Smooth muscle cell (in vitro differentiated cells): Measurements from ENCODE around the gene MYOZ2. TPM values are rescaled to one million over a fixed set of nuclear protein-coding genes. Genes with fewer than 3 reads are reported as not detected.

Experiments
- DNase-seq: peaks from one replicate; lab custom pipeline; 2025; ENCODE audit not compliant: unreplicated experiment; lab: John Stamatoyannopoulos, UW
- H2AFZ ChIP-seq: fragments of 200-600 bp; sonication (generic); 2 replicates; pipeline ENCODE4 v1.6.0; 2016; ENCODE audit warnings: antibody characterized with exemption, low read depth, mild to moderate bottlenecking
- H3F3A ChIP-seq: fragments of 200-600 bp; sonication (generic); 2 replicates; pipeline ENCODE4 v1.6.0; 2017; ENCODE audit warnings: antibody characterized with exemption, low read depth
- H3K27ac ChIP-seq: fragments of 200-600 bp; sonication (generic); 2 replicates; pipeline ENCODE4 v1.5.1; 2016; ENCODE audit warnings: low read depth, mild to moderate bottlenecking
- H3K27me3 ChIP-seq: fragments of 200-600 bp; sonication (generic); 2 replicates; pipeline ENCODE4 v1.6.1; 2016; ENCODE audit warnings: low read depth, mild to moderate bottlenecking
- H3K36me3 ChIP-seq: fragments of 200-600 bp; sonication (generic); 2 replicates; pipeline ENCODE4 v1.5.1; 2016; ENCODE audit warnings: low read depth
- H3K4me1 ChIP-seq: fragments of 200-600 bp; sonication (generic); 2 replicates; pipeline ENCODE4 v1.5.1; 2016; ENCODE audit warnings: low read depth
- H3K4me2 ChIP-seq: fragments of 200-600 bp; sonication (generic); 2 replicates; pipeline ENCODE4 v1.6.0; 2016; ENCODE audit warnings: mild to moderate bottlenecking
- H3K4me3 ChIP-seq: fragments of 200-600 bp; sonication (generic); 2 replicates; pipeline ENCODE4 v1.5.1; 2016; ENCODE audit warnings: mild to moderate bottlenecking
- H3K79me2 ChIP-seq: fragments of 200-600 bp; sonication (generic); 2 replicates; pipeline ENCODE4 v1.6.0; 2016; ENCODE audit warnings: low read depth, mild to moderate bottlenecking
- H3K9ac ChIP-seq: fragments of 200-600 bp; sonication (generic); 2 replicates; pipeline ENCODE4 v1.6.0; 2016; ENCODE audit warnings: low read depth
- H3K9me3 ChIP-seq: fragments of 200-600 bp; sonication (generic); replicated peaks from 2 replicates; pipeline ENCODE4 v1.5.1; 2016; ENCODE audit warnings: low read depth
- H4K20me1 ChIP-seq: fragments of 200-600 bp; sonication (generic); 2 replicates; pipeline ENCODE4 v1.6.0; 2016; ENCODE audit warnings: low read depth
- WGBS: methylation state at CpG from one replicate; pipeline ENCODE4 v1.1.7; 2016; ENCODE audit warnings: low lambda C conversion rate; 5-methylcytosine and 5-hydroxymethylcytosine counted together
- polyA plus RNA-seq: library from polyadenylated mRNA; unstranded; fragments of >200 nt; fragmentation: Nextera tagmentation; extraction: Ambion mirVana; gene quantifications from 2 replicates; pipeline ENCODE4 v1.2.1, GENCODE V29; 2016
- total RNA-seq: library from RNA; depleted of rRNA; stranded (reverse); fragments of >200 nt; gene quantifications from 2 replicates; pipeline ENCODE4 v1.2.3, GENCODE V29; 2014
- TF ChIP-seq, protein P1 (sequence below): fragments of 200-600 bp; sonication (generic); IDR thresholded peaks from 2 replicates; pipeline ENCODE4 v1.5.1; 2017; ENCODE audit warnings: borderline replicate concordance, mild to moderate bottlenecking, antibody characterized with exemption; ENCODE audit not compliant: insufficient read depth, poor library complexity, severe bottlenecking

The MYOZ2 gene
- total and polyA plus RNA-seq, 2 experiments from 2014 or later: not detected

DNA sequence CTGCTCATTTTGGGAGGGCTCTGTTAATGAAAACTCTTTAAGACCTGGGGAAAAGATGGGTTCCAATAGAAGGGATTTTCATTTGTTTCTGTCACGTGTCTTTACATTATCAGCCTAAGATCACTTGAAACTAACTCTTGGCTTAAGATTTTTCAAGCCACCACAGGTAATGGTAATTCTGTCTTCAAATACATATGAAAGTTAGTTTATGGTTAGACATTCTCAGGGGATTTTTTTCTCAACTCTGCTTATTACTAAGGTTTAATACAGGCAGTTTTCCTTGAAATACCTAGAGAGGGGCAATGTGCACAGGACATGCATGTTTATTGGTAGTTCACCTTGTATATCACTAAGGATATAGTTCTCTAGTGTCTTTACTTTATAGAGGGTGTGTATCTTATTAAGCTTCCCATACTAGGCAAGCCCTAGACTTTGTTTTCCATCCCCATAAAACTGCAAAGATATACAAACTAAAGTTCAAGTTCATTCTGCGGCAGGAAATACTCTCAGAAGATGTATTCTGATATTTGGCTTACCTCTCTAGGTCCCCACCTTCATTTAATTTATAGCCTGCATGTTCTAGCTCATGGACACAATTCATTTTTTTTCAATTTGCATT is 38.2 kb upstream of the MYOZ2 start:
- Histone ChIP-seq H3K9me3 (no peaks in the 10 kb centered on the region), H3K4me1 (no peaks in the 10 kb centered on the region), H3K79me2 (no peaks in the 10 kb centered on the region), H3F3A (no peaks in the 10 kb centered on the region), H3K4me2 (no peak overlapping the region), H3K36me3 (no peaks in the 10 kb centered on the region), H4K20me1 (no peaks in the 10 kb centered on the region), H3K4me3 (no peak overlapping the region), H3K9ac (no peak overlapping the region), H2AFZ (no peak overlapping the region), H3K27ac (no peak overlapping the region), H3K27me3 (no peaks in the 10 kb centered on the region)
- 93% methylated on average over 2 of the region's 2 CpGs for WGBS
- TF ChIP-seq, protein P1, sequence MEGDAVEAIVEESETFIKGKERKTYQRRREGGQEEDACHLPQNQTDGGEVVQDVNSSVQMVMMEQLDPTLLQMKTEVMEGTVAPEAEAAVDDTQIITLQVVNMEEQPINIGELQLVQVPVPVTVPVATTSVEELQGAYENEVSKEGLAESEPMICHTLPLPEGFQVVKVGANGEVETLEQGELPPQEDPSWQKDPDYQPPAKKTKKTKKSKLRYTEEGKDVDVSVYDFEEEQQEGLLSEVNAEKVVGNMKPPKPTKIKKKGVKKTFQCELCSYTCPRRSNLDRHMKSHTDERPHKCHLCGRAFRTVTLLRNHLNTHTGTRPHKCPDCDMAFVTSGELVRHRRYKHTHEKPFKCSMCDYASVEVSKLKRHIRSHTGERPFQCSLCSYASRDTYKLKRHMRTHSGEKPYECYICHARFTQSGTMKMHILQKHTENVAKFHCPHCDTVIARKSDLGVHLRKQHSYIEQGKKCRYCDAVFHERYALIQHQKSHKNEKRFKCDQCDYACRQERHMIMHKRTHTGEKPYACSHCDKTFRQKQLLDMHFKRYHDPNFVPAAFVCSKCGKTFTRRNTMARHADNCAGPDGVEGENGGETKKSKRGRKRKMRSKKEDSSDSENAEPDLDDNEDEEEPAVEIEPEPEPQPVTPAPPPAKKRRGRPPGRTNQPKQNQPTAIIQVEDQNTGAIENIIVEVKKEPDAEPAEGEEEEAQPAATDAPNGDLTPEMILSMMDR: no peak
- DNase-seq: no peak

- no peaks in the 10 kb centered on the region for H3K4me1 ChIP-seq
- no peak overlapping the region for H3K9ac ChIP-seq
- no peak overlapping the region for H3K27ac ChIP-seq
- H3K27me3 ChIP-seq: no peaks in the 10 kb centered on the region
- no peak overlapping the region for H2AFZ ChIP-seq
- no peaks in the 10 kb centered on the region for H4K20me1 ChIP-seq
- H3K36me3 ChIP-seq: no peaks in the 10 kb centered on the region
- no peak overlapping the region for H3K4me3 ChIP-seq
- H3F3A ChIP-seq: no peaks in the 10 kb centered on the region
- TF ChIP-seq, protein P1: no peak
- no peaks in the 10 kb centered on the region for H3K79me2 ChIP-seq
- WGBS: 97% methylated on average over 1 of the region's 1 CpG
- no peak overlapping the region for H3K4me2 ChIP-seq
- H3K9me3 ChIP-seq: no peaks in the 10 kb centered on the region
- DNase-seq: no peak
Observed at GRCh38 chr4:119098306-119098705, 37.3 kb upstream of the MYOZ2 start.

DNA sequence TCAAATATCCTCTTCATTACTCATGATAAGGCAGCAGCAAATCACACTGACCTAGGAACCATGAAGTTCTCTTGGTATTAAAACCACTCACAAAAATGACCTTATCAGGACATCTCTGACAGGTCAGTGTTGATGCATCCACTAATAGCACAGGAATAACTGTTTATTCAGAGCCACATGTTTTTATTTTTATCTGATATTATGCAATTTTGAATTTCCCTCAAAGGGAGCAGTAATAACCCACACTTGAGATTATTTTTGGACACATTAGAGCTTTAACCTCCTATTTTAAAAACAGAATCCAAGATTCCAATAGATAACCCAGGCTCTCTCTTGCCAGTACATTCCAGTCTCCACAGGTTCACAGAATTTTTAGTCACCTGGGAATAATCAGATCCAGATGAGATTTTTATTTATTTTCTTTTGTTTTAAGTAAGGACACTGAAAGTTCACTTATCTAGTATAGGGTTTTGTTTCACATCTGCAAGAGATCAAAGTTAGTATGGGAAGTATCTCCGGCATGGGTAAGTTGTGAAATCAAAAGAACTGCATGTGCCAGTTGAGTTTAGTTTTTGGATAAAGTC is 36.3 kb upstream of the MYOZ2 start:
- Histone ChIP-seq H3K36me3 (no peaks in the 10 kb centered on the region), H4K20me1 (no peaks in the 10 kb centered on the region), H3F3A (no peaks in the 10 kb centered on the region), H2AFZ (no peak overlapping the region), H3K9me3 (no peaks in the 10 kb centered on the region), H3K27ac (no peak overlapping the region), H3K4me3 (no peak overlapping the region), H3K9ac (no peak overlapping the region), H3K4me2 (peak overlapping the region; percentile 6), H3K79me2 (no peaks in the 10 kb centered on the region), H3K27me3 (no peaks in the 10 kb centered on the region), H3K4me1 (peaks cover 3% of the 10 kb centered on the region)
- no peak for DNase-seq
- WGBS: 32% methylated on average over 1 of the region's 1 CpG
- TF ChIP-seq, protein P1: no peak

DNA sequence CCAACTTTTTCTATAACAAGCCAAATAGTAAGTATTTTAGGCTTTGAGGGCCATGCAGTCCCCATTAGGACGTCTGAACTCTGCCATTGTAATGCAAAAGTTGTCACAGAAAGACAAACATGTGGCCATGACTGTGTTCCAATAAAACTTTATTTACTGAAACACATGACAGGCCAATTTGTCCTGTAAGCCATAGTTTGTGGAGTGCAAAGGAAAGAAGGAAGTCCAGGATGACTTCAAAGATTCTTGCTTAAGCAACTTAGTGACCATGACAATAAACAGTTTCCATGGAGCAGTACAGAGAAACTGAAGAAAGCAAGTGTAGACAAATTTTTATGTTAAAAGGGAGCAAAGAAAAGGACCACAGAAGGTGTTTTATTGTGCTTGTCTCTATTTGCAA is 35.0 kb upstream of the MYOZ2 start:
- no peaks in the 10 kb centered on the region for H3K9me3 ChIP-seq
- H3K4me2 ChIP-seq: no peak overlapping the region
- H3K4me3 ChIP-seq: no peak overlapping the region
- no peaks in the 10 kb centered on the region for H3K36me3 ChIP-seq
- no peak overlapping the region for H2AFZ ChIP-seq
- H3K9ac ChIP-seq: no peak overlapping the region
- no peaks in the 10 kb centered on the region for H3F3A ChIP-seq
- H3K27ac ChIP-seq: no peak overlapping the region
- WGBS: 34% methylated on average over 1 of the region's 1 CpG
- no peaks in the 10 kb centered on the region for H3K27me3 ChIP-seq
- peaks cover 3% of the 10 kb centered on the region for H3K4me1 ChIP-seq
- DNase-seq: no peak
- no peaks in the 10 kb centered on the region for H3K79me2 ChIP-seq
- H4K20me1 ChIP-seq: no peaks in the 10 kb centered on the region
- TF ChIP-seq, protein P1: no peak
